ENCODE data around the gene TRAPPC14.

- TF ChIP-seq POLR2A (IDR thresholded peaks at IDR 0.05): no peak
- TF ChIP-seq, protein P1, sequence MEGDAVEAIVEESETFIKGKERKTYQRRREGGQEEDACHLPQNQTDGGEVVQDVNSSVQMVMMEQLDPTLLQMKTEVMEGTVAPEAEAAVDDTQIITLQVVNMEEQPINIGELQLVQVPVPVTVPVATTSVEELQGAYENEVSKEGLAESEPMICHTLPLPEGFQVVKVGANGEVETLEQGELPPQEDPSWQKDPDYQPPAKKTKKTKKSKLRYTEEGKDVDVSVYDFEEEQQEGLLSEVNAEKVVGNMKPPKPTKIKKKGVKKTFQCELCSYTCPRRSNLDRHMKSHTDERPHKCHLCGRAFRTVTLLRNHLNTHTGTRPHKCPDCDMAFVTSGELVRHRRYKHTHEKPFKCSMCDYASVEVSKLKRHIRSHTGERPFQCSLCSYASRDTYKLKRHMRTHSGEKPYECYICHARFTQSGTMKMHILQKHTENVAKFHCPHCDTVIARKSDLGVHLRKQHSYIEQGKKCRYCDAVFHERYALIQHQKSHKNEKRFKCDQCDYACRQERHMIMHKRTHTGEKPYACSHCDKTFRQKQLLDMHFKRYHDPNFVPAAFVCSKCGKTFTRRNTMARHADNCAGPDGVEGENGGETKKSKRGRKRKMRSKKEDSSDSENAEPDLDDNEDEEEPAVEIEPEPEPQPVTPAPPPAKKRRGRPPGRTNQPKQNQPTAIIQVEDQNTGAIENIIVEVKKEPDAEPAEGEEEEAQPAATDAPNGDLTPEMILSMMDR (IDR thresholded peaks at IDR 0.05): no peak
Measured at GRCh38 chr7:100166970-100167911, 8.7 kb upstream of the TRAPPC14 start.
